Suprapubic skin (tissue), 4 donors: ENCODE measurements around the gene CLDN10. TPM values are rescaled to one million over a fixed set of nuclear protein-coding genes. Genes with fewer than 3 reads are reported as not detected.
"Not testable (repeated sequence)": the region's sequence is repeated elsewhere in the genome, so short reads cannot be mapped to it uniquely, and the experiment has no call there.

Experiments
- DNase-seq, 2 donors: peaks; one replicate each; pipeline ENCODE4 v3.0.0-alpha.2; 2019; ENCODE audit warnings: low spot score in 2 of 2
- H3K27ac ChIP-seq: fragments of 200-600 bp; sonication (generic); one replicate; pipeline ENCODE4 v1.5.1; 2019
- H3K27me3 ChIP-seq: fragments of 200-600 bp; sonication (generic); one replicate; pipeline ENCODE4 v1.5.1; 2019
- H3K36me3 ChIP-seq: fragments of 200-600 bp; sonication (generic); one replicate; pipeline ENCODE4 v1.5.1; 2019
- H3K4me1 ChIP-seq: fragments of 200-600 bp; sonication (generic); one replicate; pipeline ENCODE4 v1.5.1; 2019
- H3K4me3 ChIP-seq: fragments of 200-600 bp; sonication (generic); one replicate; pipeline ENCODE4 v1.5.1; 2019; ENCODE audit warnings: mild to moderate bottlenecking
- H3K9me3 ChIP-seq: fragments of 200-600 bp; sonication (generic); one replicate; pipeline ENCODE4 v1.5.1; 2019
- CTCF ChIP-seq, 2 donors: fragments of 200-600 bp in 1 of 2; fragments of 450-650 bp in 1 of 2; sonication (generic) in 1 of 2; IDR thresholded peaks; one replicate each; pipeline ENCODE4 v1.5.1; 2016 to 2019; ENCODE audit warnings: antibody characterized with exemption in 2 of 2, mild to moderate bottlenecking in 1 of 2, moderate library complexity in 1 of 2
- EP300 ChIP-seq: sonication (generic); formaldehyde crosslinking; IDR thresholded peaks from one replicate; pipeline ENCODE4 v1.6.1; 2017; ENCODE audit warnings: antibody characterized with exemption
- POLR2A ChIP-seq, 2 donors: fragments of 450-650 bp; IDR thresholded peaks; one replicate each; pipeline ENCODE4 v1.6.1; 2017; ENCODE audit warnings: antibody characterized with exemption in 2 of 2, mild to moderate bottlenecking in 2 of 2, moderate library complexity in 2 of 2
- POLR2AphosphoS5 ChIP-seq, 3 donors: sonication (generic); formaldehyde crosslinking; IDR thresholded peaks; one replicate each; pipeline ENCODE4 v1.6.1; 2017; ENCODE audit warnings: antibody characterized with exemption in 3 of 3
- WGBS: methylation state at CpG from one replicate; pipeline ENCODE4 v1.1.5; 2018; 5-methylcytosine and 5-hydroxymethylcytosine counted together
- total RNA-seq, 4 donors: library from RNA; depleted of rRNA; stranded (reverse); fragments of >200 nt; gene quantifications; one replicate each; pipeline ENCODE4 v1.1.0, GENCODE V29; 2016

CLDN10 gene
- total RNA-seq, 4 donors from 2014 or later: 14.3 to 38.7 (median 22.0) TPM

- DNase-seq: no peak
- no peaks in the 10 kb centered on the region for H3K4me1 ChIP-seq
- no peak overlapping the region for H3K4me3 ChIP-seq
- H3K27me3 ChIP-seq: no peaks in the 10 kb centered on the region
- H3K36me3 ChIP-seq: no peaks in the 10 kb centered on the region
- TF ChIP-seq CTCF (IDR thresholded peaks at IDR 0.05): no peak
- TF ChIP-seq EP300: no peak
- TF ChIP-seq POLR2AphosphoS5 (IDR thresholded peaks at IDR 0.05): no peak
- no peak for TF ChIP-seq POLR2A (IDR thresholded peaks at IDR 0.05)
- H3K27ac ChIP-seq: no peak overlapping the region
- no peaks in the 10 kb centered on the region for H3K9me3 ChIP-seq
Measured at GRCh38 chr13:95508996-95509395, 43.5 kb upstream of the CLDN10 start.

GRCh38 chr13:95509521-95510310, 42.8 kb upstream of the CLDN10 start:
- Histone ChIP-seq H3K9me3 (no peaks in the 10 kb centered on the region), H3K27ac (no peak overlapping the region), H3K36me3 (no peaks in the 10 kb centered on the region), H3K4me1 (no peaks in the 10 kb centered on the region), H3K4me3 (no peak overlapping the region), H3K27me3 (no peaks in the 10 kb centered on the region)
- TF ChIP-seq POLR2A (IDR thresholded peaks at IDR 0.05): no peak
- no peak for TF ChIP-seq EP300
- TF ChIP-seq CTCF (IDR thresholded peaks at IDR 0.05): no peak
- TF ChIP-seq POLR2AphosphoS5 (IDR thresholded peaks at IDR 0.05): no peak
- 57% methylated on average over 8 of the region's 8 CpGs for WGBS
- DNase-seq: no peak

- Histone ChIP-seq H3K36me3 (no peaks in the 10 kb centered on the region), H3K4me1 (no peaks in the 10 kb centered on the region), H3K9me3 (no peaks in the 10 kb centered on the region), H3K27me3 (no peaks in the 10 kb centered on the region), H3K27ac (no peak overlapping the region), H3K4me3 (no peak overlapping the region)
- WGBS: 61% methylated on average over 1 of the region's 1 CpG
- no peak for DNase-seq
- TF ChIP-seq CTCF (IDR thresholded peaks at IDR 0.05) (no peak), POLR2A (IDR thresholded peaks at IDR 0.05) (no peak), EP300 (no peak), POLR2AphosphoS5 (IDR thresholded peaks at IDR 0.05) (no peak)
Measured at GRCh38 chr13:95510950-95511349, 41.6 kb upstream of the CLDN10 start.

GRCh38 chr13:95512424-95512823, 40.1 kb upstream of the CLDN10 start:
- Histone ChIP-seq H3K4me3 (no peak overlapping the region), H3K9me3 (no peaks in the 10 kb centered on the region), H3K36me3 (no peaks in the 10 kb centered on the region), H3K27ac (no peak overlapping the region), H3K27me3 (no peaks in the 10 kb centered on the region), H3K4me1 (no peaks in the 10 kb centered on the region)
- 62% methylated on average over 3 of the region's 3 CpGs for WGBS
- TF ChIP-seq EP300 (no peak), POLR2A (IDR thresholded peaks at IDR 0.05) (no peak)
- DNase-seq: no peak

- H3K27me3 ChIP-seq: no peaks in the 10 kb centered on the region
- H3K4me3 ChIP-seq: no peak overlapping the region
- no peaks in the 10 kb centered on the region for H3K36me3 ChIP-seq
- DNase-seq: no peak
- no peaks in the 10 kb centered on the region for H3K9me3 ChIP-seq
- 76% methylated on average over 1 of the region's 1 CpG for WGBS
- H3K4me1 ChIP-seq: no peaks in the 10 kb centered on the region
- TF ChIP-seq CTCF (IDR thresholded peaks at IDR 0.05) (no peak), POLR2AphosphoS5 (IDR thresholded peaks at IDR 0.05) (no peak), POLR2A (IDR thresholded peaks at IDR 0.05) (no peak), EP300 (no peak)
- no peak overlapping the region for H3K27ac ChIP-seq
Measured at GRCh38 chr13:95512957-95513356, 39.6 kb upstream of the CLDN10 start.

GRCh38 chr13:95515606-95516005, 36.9 kb upstream of the CLDN10 start:
- not testable (repeated sequence) for H3K4me3 ChIP-seq, H3K27ac ChIP-seq, DNase-seq, H3K36me3 ChIP-seq, H3K4me1 ChIP-seq, H3K9me3 ChIP-seq, H3K27me3 ChIP-seq
- WGBS: 81% methylated on average over 5 of the region's 5 CpGs
